Dermis blood vessel endothelial cell (primary cell): ENCODE measurements around the gene MDFI. TPM values are rescaled to one million over a fixed set of nuclear protein-coding genes. Genes with fewer than 3 reads are reported as not detected.
A peak's percentile ranks its signal among the peaks of the same experiment; 100 is the strongest.

Experiments used
- DNase-seq: peaks from one replicate; pipeline ENCODE4 v3.0.0; 2010
- total RNA-seq: library from RNA; depleted of rRNA; stranded (reverse); fragments of >200 nt; gene quantifications from 2 replicates; pipeline ENCODE4 v1.2.3, GENCODE V29; 2014

Gene MDFI
- total RNA-seq, 1 donor from 2014 or later = 34.0 TPM

- no peak for DNase-seq
Measured at GRCh38 chr6:41635365-41635764, 2.9 kb upstream of the MDFI start.

GRCh38 chr6:41636833-41637193 is 1.5 kb upstream of the MDFI start:
- peak; percentile 67 for DNase-seq

GRCh38 chr6:41637194-41638001 is 870 bp upstream of the MDFI start:
- DNase-seq = peak; percentile 37

- DNase-seq = peak; percentile 28
Measured at GRCh38 chr6:41638935-41639808, 904 bp downstream of the MDFI start.

GRCh38 chr6:41639809-41640371 is 1.6 kb downstream of the MDFI start:
- no peak for DNase-seq

GRCh38 chr6:41640426-41640825 is 2.2 kb downstream of the MDFI start:
- no peak for DNase-seq

- no peak for DNase-seq
Measured at GRCh38 chr6:41641352-41641925, 3.2 kb downstream of the MDFI start.

GRCh38 chr6:41642090-41642959 is 4.1 kb downstream of the MDFI start:
- DNase-seq = no peak

GRCh38 chr6:41642960-41643898 is 5.0 kb downstream of the MDFI start:
- DNase-seq = peak; percentile 37

- no peak for DNase-seq
Measured at GRCh38 chr6:41643899-41644269, 5.6 kb downstream of the MDFI start.

- no peak for DNase-seq
Measured at GRCh38 chr6:41644297-41644879, 6.1 kb downstream of the MDFI start.

- no peak for DNase-seq
Measured at GRCh38 chr6:41645007-41645618, 6.8 kb downstream of the MDFI start.

- DNase-seq = no peak
Measured at GRCh38 chr6:41646026-41646795, 7.9 kb downstream of the MDFI start.

GRCh38 chr6:41647061-41647511 is 8.8 kb downstream of the MDFI start:
- no peak for DNase-seq

- no peak for DNase-seq
Measured at GRCh38 chr6:41648070-41648585, 9.9 kb downstream of the MDFI start.

GRCh38 chr6:41648921-41649320 is 10.7 kb downstream of the MDFI start:
- no peak for DNase-seq

GRCh38 chr6:41649596-41649995 is 11.3 kb downstream of the MDFI start:
- no peak for DNase-seq

GRCh38 chr6:41650120-41650519 is 11.9 kb downstream of the MDFI start:
- no peak for DNase-seq
